ENCODE results near the gene NPAS3. TPM values are rescaled to one million over a fixed set of nuclear protein-coding genes. Genes with fewer than 3 reads are reported as not detected.

Gene NPAS3
- total RNA-seq, 1 donor from 2014 or later: 5.2 TPM

DNA sequence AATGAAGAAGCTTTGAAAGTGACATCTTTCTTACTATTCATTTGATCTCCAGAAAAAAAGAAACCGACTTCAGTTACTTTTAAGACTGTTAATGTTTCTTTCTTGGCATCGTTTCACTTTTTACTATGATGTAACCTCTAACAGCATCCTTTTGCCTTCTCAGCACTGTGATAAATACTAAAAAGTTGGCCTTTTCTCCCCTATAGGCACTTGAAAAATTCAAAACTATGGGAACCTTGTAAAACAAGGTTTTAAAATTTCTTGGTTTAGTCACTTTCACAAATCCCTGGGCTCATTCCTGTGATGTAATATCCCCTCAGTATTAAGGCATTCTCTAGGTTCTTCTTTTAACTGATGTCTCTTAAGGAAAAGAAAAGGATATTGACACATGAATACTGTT is 730.4 kb downstream of the NPAS3 start:
- no peaks in the 10 kb centered on the region for H3K36me3 Mint-ChIP-seq
- H3K27me3 Mint-ChIP-seq (ENCODE audit: low read depth): peaks cover 3% of the 10 kb centered on the region
- no peak overlapping the region for H3K4me3 Mint-ChIP-seq
- H3K9me3 Mint-ChIP-seq: peaks cover 4% of the 10 kb centered on the region
- no peak overlapping the region for H3K27ac Mint-ChIP-seq
- DNase-seq (ENCODE audit: low spot score in 2 of 2, unreplicated experiment in 2 of 2): no peak
- no peaks in the 10 kb centered on the region for H3K4me1 Mint-ChIP-seq
- no peak for TF ChIP-seq CTCF (IDR thresholded peaks at IDR 0.05; ENCODE audit: unreplicated experiment)

GRCh38 chr14:33670235-33670634 is 731.6 kb downstream of the NPAS3 start:
- peaks cover 7% of the 10 kb centered on the region for H3K27me3 Mint-ChIP-seq (ENCODE audit: low read depth)
- H3K4me3 Mint-ChIP-seq: no peak overlapping the region
- H3K27ac Mint-ChIP-seq: no peak overlapping the region
- no peaks in the 10 kb centered on the region for H3K36me3 Mint-ChIP-seq
- H3K9me3 Mint-ChIP-seq: no peaks in the 10 kb centered on the region
- H3K4me1 Mint-ChIP-seq: no peaks in the 10 kb centered on the region
- no peak for TF ChIP-seq CTCF (IDR thresholded peaks at IDR 0.05; ENCODE audit: unreplicated experiment)
- no peak for DNase-seq (ENCODE audit: low spot score in 2 of 2, unreplicated experiment in 2 of 2)

- Mint-ChIP-seq H3K27me3 (ENCODE audit: low read depth) (peaks cover 7% of the 10 kb centered on the region), H3K4me3 (no peak overlapping the region)
- TF ChIP-seq CTCF (IDR thresholded peaks at IDR 0.05; ENCODE audit: unreplicated experiment): no peak
Measured at GRCh38 chr14:33671556-33671955, 732.9 kb downstream of the NPAS3 start.

DNA sequence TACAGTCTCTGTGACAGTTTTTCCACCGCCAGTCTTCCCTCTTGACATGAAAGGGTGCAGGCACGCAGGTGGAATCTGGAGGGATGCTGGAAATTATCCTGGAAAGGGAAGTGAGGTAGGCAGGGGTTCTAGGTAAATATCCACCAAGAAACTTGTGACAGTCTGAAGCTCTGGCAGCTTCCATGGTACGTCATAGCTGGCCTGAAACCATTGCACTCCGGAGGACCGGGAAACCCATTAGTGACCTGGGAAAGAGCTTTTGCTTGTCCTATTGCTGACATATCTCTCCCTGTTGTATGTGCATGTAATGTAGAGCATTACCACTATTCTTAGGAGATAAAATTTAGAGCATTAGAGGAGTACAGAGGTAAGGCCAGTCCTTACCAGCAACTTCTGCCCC is 736.2 kb downstream of the NPAS3 start:
- Mint-ChIP-seq H3K4me1 (peaks cover 12% of the 10 kb centered on the region), H3K4me3 (no peak overlapping the region), H3K36me3 (no peaks in the 10 kb centered on the region), H3K27me3 (ENCODE audit: low read depth) (peaks cover 7% of the 10 kb centered on the region), H3K27ac (no peak overlapping the region), H3K9me3 (no peaks in the 10 kb centered on the region)
- DNase-seq (ENCODE audit: low spot score in 2 of 2, unreplicated experiment in 2 of 2): no peak
- TF ChIP-seq CTCF (IDR thresholded peaks at IDR 0.05; ENCODE audit: unreplicated experiment): no peak

More at GRCh38 chr14:33671556-33671955, 732.9 kb downstream of the NPAS3 start:
- H3K36me3 Mint-ChIP-seq: no peaks in the 10 kb centered on the region
- H3K9me3 Mint-ChIP-seq: no peaks in the 10 kb centered on the region
- H3K4me1 Mint-ChIP-seq: no peaks in the 10 kb centered on the region
- no peak for DNase-seq (ENCODE audit: low spot score in 2 of 2, unreplicated experiment in 2 of 2)
- H3K27ac Mint-ChIP-seq: no peak overlapping the region

DNA sequence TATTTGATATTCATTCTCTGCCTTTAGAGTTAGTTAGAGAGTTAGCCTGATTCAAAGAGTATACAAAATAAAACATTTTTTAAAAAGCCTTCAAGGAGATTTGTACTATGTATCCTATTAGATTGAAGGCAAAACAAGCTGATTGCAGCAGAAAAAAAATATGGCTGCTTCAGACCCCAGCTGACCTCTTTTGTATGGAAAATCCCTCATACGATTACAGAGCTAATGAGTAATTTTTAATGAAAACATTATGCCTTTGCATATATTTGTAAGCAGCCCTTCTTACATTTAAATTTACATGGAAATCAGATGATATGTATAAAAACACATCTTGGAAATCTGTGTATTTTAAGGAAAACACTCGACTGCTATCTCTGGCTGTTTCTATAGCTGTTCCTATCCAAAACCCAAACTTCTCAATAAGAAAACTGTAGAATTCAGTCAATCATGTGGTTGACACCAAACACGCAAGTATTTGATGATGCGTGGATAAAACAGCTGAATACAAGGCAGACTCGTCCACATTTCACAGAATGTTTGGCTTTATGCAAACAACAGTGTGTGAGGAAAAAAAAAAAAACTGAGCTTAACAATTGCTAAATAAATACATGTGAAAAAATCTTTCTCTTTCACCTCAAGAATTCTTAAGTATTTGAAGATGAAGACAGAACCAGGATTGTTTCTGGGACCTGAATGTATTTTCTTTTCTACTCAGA is 736.9 kb downstream of the NPAS3 start:
- DNase-seq (ENCODE audit: low spot score in 2 of 2, unreplicated experiment in 2 of 2): no peak
- Mint-ChIP-seq H3K9me3 (no peaks in the 10 kb centered on the region), H3K4me1 (peaks cover 12% of the 10 kb centered on the region), H3K27me3 (ENCODE audit: low read depth) (peaks cover 7% of the 10 kb centered on the region), H3K4me3 (no peak overlapping the region), H3K36me3 (no peaks in the 10 kb centered on the region), H3K27ac (no peak overlapping the region)
- no peak for TF ChIP-seq CTCF (IDR thresholded peaks at IDR 0.05; ENCODE audit: unreplicated experiment)

Data from mesothelial cell of epicardium (in vitro differentiated cells).